Measurements from ENCODE around the gene ARID5B.

- no peak for TF ChIP-seq POLR2A (IDR thresholded peaks at IDR 0.05)
- no peak for TF ChIP-seq CTCF (IDR thresholded peaks at IDR 0.05)
These were observed 110.8 kb downstream of the ARID5B start for GRCh38 chr10:62012318-62012717.

All from prostate gland (tissue), 2 donors.